Measurements from ENCODE around the gene PUDP.

PUDP gene

DNA sequence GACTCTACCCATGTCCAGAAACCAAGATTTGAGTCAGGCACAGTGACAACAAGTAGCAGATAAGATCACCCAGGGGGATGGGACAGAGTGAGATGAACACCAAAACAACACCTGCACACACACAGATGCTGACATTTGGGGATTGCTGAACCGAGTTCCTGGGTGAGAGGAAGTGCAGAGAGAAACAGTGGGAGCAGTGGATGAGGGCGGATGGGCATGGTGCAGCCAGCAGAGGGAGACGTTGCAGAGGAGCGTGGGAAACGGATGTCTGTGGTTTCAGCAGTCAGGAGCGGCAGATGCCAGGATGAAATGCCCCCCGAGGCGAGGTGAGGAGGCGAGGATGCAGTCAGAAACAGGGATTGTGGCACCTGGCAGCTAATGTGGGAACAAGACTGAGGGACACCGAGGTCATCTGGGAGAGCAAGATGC lies 79.0 kb downstream of the PUDP start:
- Histone ChIP-seq H3K27ac (ENCODE audit: insufficient read depth in 1 of 2, low read depth in 1 of 2, low read length in 2 of 2, poor library complexity in 1 of 2, severe bottlenecking in 2 of 2) (no peak overlapping the region), H3K9me3 (ENCODE audit: control extremely low read depth in 1 of 5, control insufficient read depth in 4 of 5, insufficient read depth in 2 of 5, low read depth in 1 of 5, low read length in 4 of 5) (no peaks in the 10 kb centered on the region), H3K4me1 (ENCODE audit: control extremely low read depth in 1 of 4, control insufficient read depth in 4 of 4, insufficient read depth in 4 of 4, low read length in 3 of 4) (peaks cover 0 to 6% (median 4%) of the 10 kb centered on the region in 4 experiments), H3K4me3 (ENCODE audit: control insufficient read depth in 1 of 7, extremely low read depth in 1 of 7, insufficient read depth in 4 of 7, low read depth in 2 of 7, low read length in 6 of 7) (no peak overlapping the region), H3K27me3 (replicated peaks in 2 of 5; ENCODE audit: control insufficient read depth in 4 of 5, insufficient read depth in 5 of 5, low read length in 4 of 5) (no peaks in the 10 kb centered on the region), H3K36me3 (ENCODE audit: control insufficient read depth in 4 of 4, insufficient read depth in 4 of 4, low read length in 3 of 4) (peaks cover 0 to 7% (median 2%) of the 10 kb centered on the region in 4 experiments)
- ChIA-PET CTCF (interaction anchor here (0.5 kb wide), 1 partner anchor 15 kb away, joined by 6 read pairs; no protein-coding TSS in a partner anchor), POLR2A (no interaction called here)
- WGBS (ENCODE audit: insufficient coverage), result 70% methylated on average over 10 of the region's 10 CpGs
- no peak for DNase-seq

DNA sequence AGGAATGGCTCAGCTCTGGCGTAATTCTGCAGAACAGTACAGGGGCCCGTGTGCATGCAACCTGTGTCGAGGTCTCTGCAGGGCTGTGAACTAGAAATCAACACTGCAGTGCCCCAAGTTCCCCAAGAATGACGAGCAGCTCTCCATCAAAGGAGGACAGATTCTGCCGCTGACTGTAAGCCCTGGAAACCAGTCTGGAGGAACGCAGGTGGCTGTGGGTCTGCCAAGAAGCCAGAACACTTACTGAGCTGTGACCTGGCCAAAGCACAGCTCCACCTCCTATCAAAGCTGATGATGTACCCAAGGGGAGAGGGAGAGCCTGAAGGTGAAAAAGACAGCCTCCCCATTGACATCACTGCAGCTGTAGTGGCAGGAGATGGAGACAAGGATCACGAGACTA lies 80.7 kb downstream of the PUDP start:
- 98% methylated on average over 4 of the region's 7 CpGs for WGBS (ENCODE audit: insufficient coverage)

DNA sequence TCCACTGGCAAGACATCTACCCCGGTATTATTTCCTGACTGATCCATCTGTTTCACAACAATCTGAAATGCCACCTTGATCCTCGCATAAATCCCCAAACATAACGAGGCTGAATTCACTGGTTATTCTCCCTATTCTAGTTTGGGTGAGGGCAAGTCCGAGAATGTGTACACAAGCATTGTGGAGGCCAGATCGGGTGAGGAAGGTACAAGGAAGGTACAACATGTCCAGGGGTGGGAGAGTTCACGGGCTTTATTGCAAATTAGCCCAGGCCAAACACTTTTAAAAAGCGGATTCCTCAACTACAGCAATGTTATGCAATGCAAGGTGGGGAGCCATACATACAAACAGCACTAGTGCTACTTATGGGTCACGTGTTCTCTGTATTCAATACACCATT lies 82.5 kb downstream of the PUDP start:
- no peak overlapping the region for H3K27ac ChIP-seq (ENCODE audit: insufficient read depth in 1 of 2, low read depth in 1 of 2, low read length in 2 of 2, poor library complexity in 1 of 2, severe bottlenecking in 2 of 2)
- ChIA-PET POLR2A (no interaction called here), CTCF (no interaction called here)
- peaks cover 0 to 5% (median 3%) of the 10 kb centered on the region in 4 experiments for H3K4me1 ChIP-seq (ENCODE audit: control extremely low read depth in 1 of 4, control insufficient read depth in 4 of 4, insufficient read depth in 4 of 4, low read length in 3 of 4)
- H3K9me3 ChIP-seq (ENCODE audit: control extremely low read depth in 1 of 5, control insufficient read depth in 4 of 5, insufficient read depth in 2 of 5, low read depth in 1 of 5, low read length in 4 of 5), result peaks cover 0 to 4% (median 0%) of the 10 kb centered on the region in 5 experiments
- no peak overlapping the region for H3K4me3 ChIP-seq (ENCODE audit: control insufficient read depth in 1 of 7, extremely low read depth in 1 of 7, insufficient read depth in 4 of 7, low read depth in 2 of 7, low read length in 6 of 7)
- WGBS (ENCODE audit: insufficient coverage), result 90% methylated on average over 7 of the region's 8 CpGs
- no peak for DNase-seq
- H3K27me3 ChIP-seq (replicated peaks in 2 of 5; ENCODE audit: control insufficient read depth in 4 of 5, insufficient read depth in 5 of 5, low read length in 4 of 5), result no peaks in the 10 kb centered on the region
- peaks cover 0 to 10% (median 6%) of the 10 kb centered on the region in 4 experiments for H3K36me3 ChIP-seq (ENCODE audit: control insufficient read depth in 4 of 4, insufficient read depth in 4 of 4, low read length in 3 of 4)

More for the DNA sequence above, 80.7 kb downstream of the PUDP start:
- no peaks in the 10 kb centered on the region for H3K27me3 ChIP-seq (replicated peaks in 2 of 5; ENCODE audit: control insufficient read depth in 4 of 5, insufficient read depth in 5 of 5, low read length in 4 of 5)
- H3K4me3 ChIP-seq (ENCODE audit: control insufficient read depth in 1 of 7, extremely low read depth in 1 of 7, insufficient read depth in 4 of 7, low read depth in 2 of 7, low read length in 6 of 7), result no peak overlapping the region
- H3K4me1 ChIP-seq (ENCODE audit: control extremely low read depth in 1 of 4, control insufficient read depth in 4 of 4, insufficient read depth in 4 of 4, low read length in 3 of 4), result peaks cover 0 to 6% (median 4%) of the 10 kb centered on the region in 4 experiments
- ChIA-PET CTCF (interaction anchor here (0.8 kb wide), 1 partner anchor 82 kb away, joined by 3 read pairs; no protein-coding TSS in a partner anchor), POLR2A (no interaction called here)
- no peak for DNase-seq
- H3K9me3 ChIP-seq (ENCODE audit: control extremely low read depth in 1 of 5, control insufficient read depth in 4 of 5, insufficient read depth in 2 of 5, low read depth in 1 of 5, low read length in 4 of 5), result peaks cover 0 to 4% (median 0%) of the 10 kb centered on the region in 5 experiments
- no peak overlapping the region for H3K27ac ChIP-seq (ENCODE audit: insufficient read depth in 1 of 2, low read depth in 1 of 2, low read length in 2 of 2, poor library complexity in 1 of 2, severe bottlenecking in 2 of 2)
- H3K36me3 ChIP-seq (ENCODE audit: control insufficient read depth in 4 of 4, insufficient read depth in 4 of 4, low read length in 3 of 4), result peaks cover 0 to 7% (median 4%) of the 10 kb centered on the region in 4 experiments

DNA sequence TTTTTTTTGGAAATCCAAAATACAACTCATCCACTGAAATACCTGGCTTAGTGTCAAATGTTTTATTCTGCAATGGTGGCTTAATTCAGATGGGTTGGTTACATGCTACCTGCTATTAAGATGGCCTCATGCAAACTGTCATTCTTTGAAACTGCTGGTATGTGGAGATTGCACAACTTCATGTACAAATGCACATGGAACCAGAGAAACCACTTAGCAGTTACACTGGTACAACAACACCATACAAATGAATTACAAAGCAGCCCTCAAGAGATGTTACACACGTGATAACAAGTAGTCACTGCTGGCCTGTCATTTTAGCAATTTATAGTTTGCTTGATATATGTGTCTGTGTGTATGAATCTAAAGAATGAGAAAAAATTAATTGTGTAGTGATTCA lies 85.0 kb downstream of the PUDP start:
- peaks cover 0 to 10% (median 6%) of the 10 kb centered on the region in 4 experiments for H3K36me3 ChIP-seq (ENCODE audit: control insufficient read depth in 4 of 4, insufficient read depth in 4 of 4, low read length in 3 of 4)
- no peaks in the 10 kb centered on the region for H3K4me1 ChIP-seq (ENCODE audit: control extremely low read depth in 1 of 4, control insufficient read depth in 4 of 4, insufficient read depth in 4 of 4, low read length in 3 of 4)
- no peak for DNase-seq
- H3K4me3 ChIP-seq (ENCODE audit: control insufficient read depth in 1 of 7, extremely low read depth in 1 of 7, insufficient read depth in 4 of 7, low read depth in 2 of 7, low read length in 6 of 7), result no peak overlapping the region
- WGBS (ENCODE audit: insufficient coverage), result 80% methylated on average over 1 of the region's 1 CpG
- CTCF ChIA-PET, result no interaction called here
- no peaks in the 10 kb centered on the region for H3K27me3 ChIP-seq (replicated peaks in 2 of 5; ENCODE audit: control insufficient read depth in 4 of 5, insufficient read depth in 5 of 5, low read length in 4 of 5)
- peaks cover 0 to 4% (median 0%) of the 10 kb centered on the region in 5 experiments for H3K9me3 ChIP-seq (ENCODE audit: control extremely low read depth in 1 of 5, control insufficient read depth in 4 of 5, insufficient read depth in 2 of 5, low read depth in 1 of 5, low read length in 4 of 5)
- no peak overlapping the region for H3K27ac ChIP-seq (ENCODE audit: insufficient read depth in 1 of 2, low read depth in 1 of 2, low read length in 2 of 2, poor library complexity in 1 of 2, severe bottlenecking in 2 of 2)
- POLR2A ChIA-PET, result no interaction called here

- Histone ChIP-seq H3K4me1 (ENCODE audit: control extremely low read depth in 1 of 4, control insufficient read depth in 4 of 4, insufficient read depth in 4 of 4, low read length in 3 of 4) (no peaks in the 10 kb centered on the region), H3K4me3 (ENCODE audit: control insufficient read depth in 1 of 7, extremely low read depth in 1 of 7, insufficient read depth in 4 of 7, low read depth in 2 of 7, low read length in 6 of 7) (no peak overlapping the region), H3K9me3 (ENCODE audit: control extremely low read depth in 1 of 5, control insufficient read depth in 4 of 5, insufficient read depth in 2 of 5, low read depth in 1 of 5, low read length in 4 of 5) (peaks cover 0 to 4% (median 0%) of the 10 kb centered on the region in 5 experiments), H3K27ac (ENCODE audit: insufficient read depth in 1 of 2, low read depth in 1 of 2, low read length in 2 of 2, poor library complexity in 1 of 2, severe bottlenecking in 2 of 2) (no peak overlapping the region), H3K27me3 (replicated peaks in 2 of 5; ENCODE audit: control insufficient read depth in 4 of 5, insufficient read depth in 5 of 5, low read length in 4 of 5) (no peaks in the 10 kb centered on the region), H3K36me3 (ENCODE audit: control insufficient read depth in 4 of 4, insufficient read depth in 4 of 4, low read length in 3 of 4) (peaks cover 0 to 12% (median 8%) of the 10 kb centered on the region in 4 experiments)
- no peak for DNase-seq
- ChIA-PET CTCF (no interaction called here), POLR2A (no interaction called here)
- WGBS (ENCODE audit: insufficient coverage), result no CpG with 5 or more reads among the region's 1 CpG
These were observed 85.7 kb downstream of the PUDP start for GRCh38 chrX:7062276-7062675.

DNA sequence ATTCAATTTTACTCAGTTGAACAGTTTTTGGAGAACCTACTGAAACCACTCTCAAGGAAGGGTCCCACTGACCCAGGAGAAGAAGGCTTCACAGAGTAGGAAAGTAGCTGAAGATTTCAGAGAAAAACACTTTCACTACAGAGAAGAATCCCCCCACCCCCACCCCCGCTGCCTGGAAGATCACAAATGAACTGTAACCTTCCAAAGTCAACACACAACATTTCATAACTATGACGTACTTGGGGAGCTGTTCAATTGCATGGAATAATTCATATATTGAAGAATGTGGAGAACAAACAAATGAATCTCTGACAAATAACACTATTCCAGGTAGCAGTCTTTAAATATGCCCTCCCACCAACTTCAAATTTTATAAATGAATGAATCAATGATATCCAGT lies 86.5 kb downstream of the PUDP start:
- peaks cover 0 to 20% (median 10%) of the 10 kb centered on the region in 4 experiments for H3K36me3 ChIP-seq (ENCODE audit: control insufficient read depth in 4 of 4, insufficient read depth in 4 of 4, low read length in 3 of 4)
- WGBS (ENCODE audit: insufficient coverage), result no CpG with 5 or more reads among the region's 2 CpGs
- ChIA-PET CTCF (interaction anchor here (1.0 kb wide), 1 partner anchor 15 kb away, joined by 3 read pairs; no protein-coding TSS in a partner anchor), POLR2A (interaction anchor here (0.6 kb wide), 1 partner anchor 72 kb away, joined by 3 read pairs; no protein-coding TSS in a partner anchor)
- peaks cover 0 to 4% (median 0%) of the 10 kb centered on the region in 5 experiments for H3K9me3 ChIP-seq (ENCODE audit: control extremely low read depth in 1 of 5, control insufficient read depth in 4 of 5, insufficient read depth in 2 of 5, low read depth in 1 of 5, low read length in 4 of 5)
- no peak for DNase-seq
- no peaks in the 10 kb centered on the region for H3K27me3 ChIP-seq (replicated peaks in 2 of 5; ENCODE audit: control insufficient read depth in 4 of 5, insufficient read depth in 5 of 5, low read length in 4 of 5)
- no peak overlapping the region for H3K4me3 ChIP-seq (ENCODE audit: control insufficient read depth in 1 of 7, extremely low read depth in 1 of 7, insufficient read depth in 4 of 7, low read depth in 2 of 7, low read length in 6 of 7)
- no peak overlapping the region for H3K27ac ChIP-seq (ENCODE audit: insufficient read depth in 1 of 2, low read depth in 1 of 2, low read length in 2 of 2, poor library complexity in 1 of 2, severe bottlenecking in 2 of 2)
- no peaks in the 10 kb centered on the region for H3K4me1 ChIP-seq (ENCODE audit: control extremely low read depth in 1 of 4, control insufficient read depth in 4 of 4, insufficient read depth in 4 of 4, low read length in 3 of 4)

DNA sequence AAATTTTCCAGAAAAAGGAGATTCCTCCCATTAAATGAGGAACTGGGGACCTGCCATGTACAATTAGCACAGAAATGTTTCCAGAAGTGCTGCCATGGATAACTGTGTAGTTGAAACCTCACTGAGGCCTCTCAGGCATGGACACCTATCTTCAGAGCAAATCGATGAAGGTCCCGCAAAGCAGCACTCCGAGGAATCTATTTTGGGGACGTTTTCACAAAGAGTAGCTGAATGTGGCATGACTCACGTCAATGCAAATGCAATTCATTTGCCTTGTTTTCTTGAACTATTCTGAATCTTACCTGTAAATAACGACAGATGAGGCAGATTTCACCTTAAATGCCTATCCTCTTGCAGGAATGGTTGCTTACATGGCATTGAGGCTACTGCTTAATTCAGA lies 87.5 kb downstream of the PUDP start:
- peaks cover 0 to 4% (median under 1%) of the 10 kb centered on the region in 4 experiments for H3K4me1 ChIP-seq (ENCODE audit: control extremely low read depth in 1 of 4, control insufficient read depth in 4 of 4, insufficient read depth in 4 of 4, low read length in 3 of 4)
- no peaks in the 10 kb centered on the region for H3K27me3 ChIP-seq (replicated peaks in 2 of 5; ENCODE audit: control insufficient read depth in 4 of 5, insufficient read depth in 5 of 5, low read length in 4 of 5)
- POLR2A ChIA-PET, result no interaction called here

More for the DNA sequence above, 87.5 kb downstream of the PUDP start:
- Histone ChIP-seq H3K36me3 (ENCODE audit: control insufficient read depth in 4 of 4, insufficient read depth in 4 of 4, low read length in 3 of 4) (peaks cover 0 to 21% (median 8%) of the 10 kb centered on the region in 4 experiments), H3K4me3 (ENCODE audit: control insufficient read depth in 1 of 7, extremely low read depth in 1 of 7, insufficient read depth in 4 of 7, low read depth in 2 of 7, low read length in 6 of 7) (no peak overlapping the region), H3K9me3 (ENCODE audit: control extremely low read depth in 1 of 5, control insufficient read depth in 4 of 5, insufficient read depth in 2 of 5, low read depth in 1 of 5, low read length in 4 of 5) (peaks cover 0 to 4% (median 0%) of the 10 kb centered on the region in 5 experiments), H3K27ac (ENCODE audit: insufficient read depth in 1 of 2, low read depth in 1 of 2, low read length in 2 of 2, poor library complexity in 1 of 2, severe bottlenecking in 2 of 2) (no peak overlapping the region)
- DNase-seq, result no peak
- CTCF ChIA-PET, result no interaction called here
- WGBS (ENCODE audit: insufficient coverage), result 80% methylated on average over 6 of the region's 6 CpGs
